HG02970 (cell line): Measurements from ENCODE around the gene MAGI3.
"Not testable (repeated sequence)": the region's sequence is repeated elsewhere in the genome, so short reads cannot be mapped to it uniquely, and the experiment has no call there.

Experiments used
- ATAC-seq: cut with Tn5 transposase; IDR thresholded peaks from one replicate; pipeline ENCODE4 v1.9.1; 2021; ENCODE audit warnings: mild to moderate bottlenecking, moderate library complexity, moderate number of reproducible peaks; ENCODE audit not compliant: unreplicated experiment, low FRiP score

MAGI3 gene

GRCh38 chr1:113676524-113676923, 286.2 kb downstream of the MAGI3 start:
- ATAC-seq, result no peak

- no peak for ATAC-seq
Observed at GRCh38 chr1:113677250-113678158, 287.2 kb downstream of the MAGI3 start.

- ATAC-seq, result no peak
Observed at GRCh38 chr1:113678159-113678469, 287.8 kb downstream of the MAGI3 start.

GRCh38 chr1:113681596-113682337, 291.5 kb downstream of the MAGI3 start:
- no peak for ATAC-seq

- ATAC-seq, result no peak
Observed at GRCh38 chr1:113683384-113684152, 293.3 kb downstream of the MAGI3 start.

- ATAC-seq, result no peak
Observed at GRCh38 chr1:113684153-113684541, 293.8 kb downstream of the MAGI3 start.

- no peak for ATAC-seq
Observed at GRCh38 chr1:113686891-113687618, 296.7 kb downstream of the MAGI3 start.

- ATAC-seq, result no peak
Observed at GRCh38 chr1:113691184-113691583, 300.9 kb downstream of the MAGI3 start.

GRCh38 chr1:113692342-113692741, 302.0 kb downstream of the MAGI3 start:
- ATAC-seq, result no peak

GRCh38 chr1:113692824-113693431, 302.6 kb downstream of the MAGI3 start:
- no peak for ATAC-seq

- ATAC-seq, result no peak
Observed at GRCh38 chr1:113694910-113695309, 304.6 kb downstream of the MAGI3 start.

GRCh38 chr1:113701429-113701828, 311.1 kb downstream of the MAGI3 start:
- ATAC-seq, result no peak

- no peak for ATAC-seq
Observed at GRCh38 chr1:113714606-113715269, 324.4 kb downstream of the MAGI3 start.

GRCh38 chr1:113717506-113717905, 327.2 kb downstream of the MAGI3 start:
- not testable (repeated sequence) for ATAC-seq

- not testable (repeated sequence) for ATAC-seq
Observed at GRCh38 chr1:113718621-113719020, 328.3 kb downstream of the MAGI3 start.

GRCh38 chr1:113721010-113721409, 330.7 kb downstream of the MAGI3 start:
- no peak for ATAC-seq

GRCh38 chr1:113732802-113733201, 342.5 kb downstream of the MAGI3 start:
- no peak for ATAC-seq

- ATAC-seq, result no peak
Observed at GRCh38 chr1:113734357-113735055, 344.2 kb downstream of the MAGI3 start.
